Raji (cell line): ENCODE measurements around the gene SH3TC2.

Experiments
- POLR2A ChIP-seq: IDR thresholded peaks from 2 replicates; pipeline ENCODE4 v1.6.1; 2011; ENCODE audit warnings: low read depth, low read length, control low read depth; ENCODE audit not compliant: insufficient read depth

Gene SH3TC2

DNA sequence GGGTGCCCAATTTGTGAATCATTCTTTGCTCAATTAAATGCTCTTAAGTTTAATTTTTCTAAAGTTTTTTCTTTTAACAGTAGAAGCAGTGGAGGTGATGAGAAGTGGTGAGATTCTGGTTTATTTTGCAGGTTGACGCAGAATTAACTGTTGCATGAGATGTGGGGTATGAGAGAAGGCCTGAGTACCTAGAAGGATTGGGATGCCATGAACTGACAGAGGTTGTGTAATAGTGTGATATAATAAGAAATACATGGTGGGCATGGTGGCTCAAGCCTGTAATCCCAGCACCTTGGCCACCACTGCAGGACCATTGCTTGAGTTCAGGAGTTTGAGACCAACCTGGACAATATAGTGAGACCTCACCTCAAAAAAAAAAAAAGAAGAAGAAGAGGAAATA is 8.4 kb upstream of the SH3TC2 start:
- TF ChIP-seq POLR2A = no peak

- TF ChIP-seq POLR2A = no peak
Measured at GRCh38 chr5:149069711-149070110, 6.8 kb upstream of the SH3TC2 start.

GRCh38 chr5:149063896-149064478 is 1.1 kb upstream of the SH3TC2 start:
- no peak for TF ChIP-seq POLR2A

GRCh38 chr5:149062371-149063016 is 368 bp downstream of the SH3TC2 start:
- no peak for TF ChIP-seq POLR2A

- no peak for TF ChIP-seq POLR2A
Measured at GRCh38 chr5:149061341-149061740, 1.5 kb downstream of the SH3TC2 start.

- no peak for TF ChIP-seq POLR2A
Measured at GRCh38 chr5:149060325-149060724, 2.5 kb downstream of the SH3TC2 start.

GRCh38 chr5:149056616-149057165 is 6.2 kb downstream of the SH3TC2 start:
- no peak for TF ChIP-seq POLR2A

DNA sequence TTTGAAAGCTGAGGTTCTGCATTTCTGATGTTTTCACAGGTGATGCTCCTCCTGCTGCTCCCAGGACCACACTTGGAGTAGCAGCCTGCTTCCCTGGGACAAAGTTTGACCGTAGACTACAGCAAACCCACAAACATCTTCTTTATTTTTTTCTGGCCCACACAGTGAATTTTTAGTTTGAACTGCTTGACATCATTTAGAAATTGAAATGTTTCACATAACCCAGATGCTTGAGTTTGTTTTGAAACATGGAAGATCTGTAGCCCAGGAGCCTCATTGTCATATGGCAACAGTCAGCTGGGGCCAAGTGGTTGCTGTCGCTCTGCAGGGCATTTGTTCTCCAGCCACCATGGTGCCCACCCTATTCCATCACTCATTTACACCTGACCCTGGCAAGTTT is 8.4 kb downstream of the SH3TC2 start:
- no peak for TF ChIP-seq POLR2A

GRCh38 chr5:149053072-149053695 is 9.7 kb downstream of the SH3TC2 start:
- TF ChIP-seq POLR2A = no peak

GRCh38 chr5:149049371-149049781 is 13.5 kb downstream of the SH3TC2 start:
- TF ChIP-seq POLR2A = no peak

GRCh38 chr5:149048811-149049210 is 14.1 kb downstream of the SH3TC2 start:
- TF ChIP-seq POLR2A = no peak

DNA sequence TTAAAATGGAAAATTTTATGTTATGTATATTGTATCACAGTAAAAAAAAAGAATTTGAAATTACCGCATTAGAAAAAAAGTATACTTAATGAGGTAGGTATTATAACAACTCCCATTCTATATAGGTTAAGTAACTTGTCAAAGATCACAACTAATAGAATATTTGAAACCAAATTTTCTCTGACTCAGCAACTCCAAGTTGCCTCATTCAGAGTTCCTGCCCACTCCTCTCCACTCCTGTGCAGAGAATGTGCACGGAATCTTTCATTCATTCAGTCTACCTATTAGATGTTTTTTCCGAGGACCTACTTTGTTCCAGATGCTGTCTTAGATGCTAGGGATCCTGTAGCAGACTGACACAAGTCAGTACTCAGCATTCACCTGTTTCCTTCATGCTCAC is 15.4 kb downstream of the SH3TC2 start:
- TF ChIP-seq POLR2A = no peak

- no peak for TF ChIP-seq POLR2A
Measured at GRCh38 chr5:149046196-149046829, 16.5 kb downstream of the SH3TC2 start.

DNA sequence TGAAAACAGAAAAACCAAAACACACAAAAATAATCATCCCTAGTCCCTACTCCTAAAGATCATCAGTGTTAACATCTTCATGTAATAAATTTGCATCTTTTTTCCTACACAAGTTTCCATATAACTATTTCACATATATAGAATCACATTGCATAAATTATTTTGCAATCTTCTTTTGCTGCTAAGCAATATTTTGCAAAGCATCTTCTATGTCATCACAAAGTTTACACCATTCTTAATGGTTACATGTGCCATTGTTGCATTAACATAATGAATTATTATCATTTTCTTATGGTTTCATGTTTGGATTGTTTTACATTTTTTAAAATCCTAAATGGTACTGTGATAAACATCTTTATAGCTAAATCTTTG is 17.8 kb downstream of the SH3TC2 start:
- no peak for TF ChIP-seq POLR2A

DNA sequence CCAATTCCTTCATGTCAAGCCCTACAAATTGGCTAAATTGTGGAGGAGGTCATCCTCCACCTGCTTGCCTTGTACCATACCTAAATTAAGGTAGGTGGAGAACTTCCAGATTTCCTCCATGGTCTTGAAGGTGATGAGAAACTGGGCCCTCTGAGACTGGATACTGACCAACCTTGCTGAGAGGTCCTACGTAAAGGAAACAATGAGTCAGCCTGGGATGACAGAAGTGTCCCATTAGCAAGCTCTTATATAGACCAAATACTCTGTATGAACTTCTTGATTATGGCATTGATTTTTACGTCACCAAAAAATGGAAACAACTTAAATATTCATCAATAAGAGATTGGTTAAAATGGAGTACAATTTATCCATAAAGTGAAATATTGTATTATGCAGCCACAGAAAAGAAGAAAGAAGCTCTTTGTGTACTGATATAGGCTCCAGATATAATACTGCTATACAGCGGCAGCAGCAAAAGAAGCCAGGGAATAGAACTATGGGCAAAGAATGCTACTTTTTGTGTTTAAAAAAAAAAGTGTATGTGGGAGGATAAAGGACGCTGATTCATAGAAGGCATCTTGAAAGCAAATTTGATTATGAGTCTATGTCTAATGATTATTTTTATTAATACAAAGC is 18.3 kb downstream of the SH3TC2 start:
- TF ChIP-seq POLR2A = no peak

DNA sequence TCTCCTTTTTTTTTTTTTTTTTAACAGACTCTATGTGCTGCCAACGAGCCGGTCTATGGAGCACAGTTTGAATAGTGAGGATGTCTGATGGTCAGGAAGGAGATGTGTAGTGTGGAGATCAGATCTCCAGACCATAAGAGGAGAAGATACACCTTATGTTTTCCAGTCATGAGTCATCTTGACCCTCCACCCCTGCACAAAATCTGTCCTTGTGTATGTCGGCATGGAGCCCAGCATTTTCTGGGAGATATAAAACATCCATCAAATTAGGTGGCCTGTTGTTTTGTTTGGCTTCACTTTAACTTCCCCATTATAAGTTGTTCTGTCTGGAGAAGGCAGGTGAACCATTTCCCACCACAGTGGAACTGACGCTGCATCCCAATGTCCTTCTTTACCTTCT is 19.2 kb downstream of the SH3TC2 start:
- TF ChIP-seq POLR2A = no peak

GRCh38 chr5:149042865-149043264 is 20.0 kb downstream of the SH3TC2 start:
- no peak for TF ChIP-seq POLR2A
